Inflammatory macrophage (primary cell): ENCODE data around the gene SS18.
A peak's percentile ranks its signal among the peaks of the same experiment; 100 is the strongest.

Experiments used
- DNase-seq, 2 donors: peaks; one replicate each; pipeline ENCODE4 v3.0.0-alpha.2; 2020 to 2022

Gene SS18

DNA sequence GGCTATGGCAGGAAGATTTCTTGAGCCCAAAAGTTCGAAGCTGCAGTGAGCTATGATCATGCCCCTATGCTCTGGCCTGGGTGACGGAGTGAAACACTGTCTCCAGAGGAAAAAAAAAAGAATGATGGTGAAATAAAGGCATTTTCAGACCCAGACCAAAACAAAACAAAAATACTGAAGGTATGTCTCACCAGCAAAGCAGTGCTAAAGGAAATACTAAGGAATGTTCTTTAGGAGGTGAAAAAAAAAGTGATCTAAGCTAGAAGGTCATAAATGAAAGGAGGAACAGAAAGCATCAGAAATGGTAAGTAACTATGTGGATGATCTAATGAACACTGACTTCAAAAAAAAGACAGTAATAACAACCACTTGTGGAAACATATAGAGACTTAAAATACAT is 18.7 kb downstream of the SS18 start:
- no peak for DNase-seq

DNA sequence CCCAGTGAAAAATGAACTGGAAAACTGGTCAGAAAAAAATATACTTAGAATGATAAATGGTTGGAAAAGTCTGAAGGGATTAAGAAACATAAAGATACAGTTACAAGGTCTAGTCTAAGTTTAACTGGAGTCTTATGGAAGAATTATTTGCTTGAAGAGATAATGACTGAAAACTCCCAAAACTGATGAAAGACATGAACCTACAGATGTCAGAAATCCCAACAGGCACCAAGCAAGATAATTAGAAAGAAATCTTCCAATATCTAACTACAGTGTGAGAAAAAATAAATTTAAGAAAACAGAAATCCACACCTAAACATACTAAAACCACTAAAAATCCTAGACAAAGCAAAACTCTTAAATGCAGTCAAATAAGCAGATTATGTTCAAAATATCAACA is 19.4 kb downstream of the SS18 start:
- DNase-seq: no peak

DNA sequence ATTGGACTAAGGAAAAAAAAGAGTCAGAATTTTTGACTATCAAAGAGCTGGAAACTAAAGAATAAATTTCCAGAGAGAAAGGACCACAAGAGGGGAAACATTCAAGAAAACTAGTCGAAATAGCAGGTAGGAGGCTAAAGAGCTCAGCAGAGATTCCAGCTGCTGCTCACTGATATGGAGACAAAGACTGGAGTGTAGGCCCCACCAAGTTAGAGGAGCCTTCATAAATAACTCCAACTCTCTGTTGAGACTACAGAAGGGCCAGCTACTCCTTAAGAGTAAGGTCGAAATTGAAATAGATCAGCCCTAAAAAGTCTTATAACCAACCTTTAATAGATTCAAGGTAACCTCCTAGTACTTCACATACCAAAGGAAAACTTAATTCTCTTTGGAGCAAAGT is 31.1 kb downstream of the SS18 start:
- DNase-seq: no peak

DNA sequence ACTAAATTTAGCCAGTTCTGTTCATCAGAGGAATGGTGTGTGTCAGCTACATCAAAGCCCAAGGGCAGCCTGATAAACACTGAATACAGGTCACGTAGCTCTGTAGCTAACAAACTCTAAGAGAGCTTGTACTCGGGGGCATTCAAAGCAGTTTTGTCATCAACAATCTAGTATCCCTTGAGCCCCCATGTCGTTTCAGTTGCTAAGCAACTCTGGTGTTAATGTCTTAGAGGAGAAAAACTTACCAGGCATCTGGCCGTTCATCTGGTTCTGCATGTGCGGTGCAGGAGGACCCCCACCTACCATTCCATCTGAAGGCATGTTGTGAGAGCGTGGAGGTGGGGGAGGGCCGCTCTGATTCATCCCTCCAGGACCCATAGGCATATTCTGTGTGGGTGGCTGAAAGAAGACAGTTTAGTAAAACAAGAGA is 33.1 kb downstream of the SS18 start:
- DNase-seq: no peak

DNA sequence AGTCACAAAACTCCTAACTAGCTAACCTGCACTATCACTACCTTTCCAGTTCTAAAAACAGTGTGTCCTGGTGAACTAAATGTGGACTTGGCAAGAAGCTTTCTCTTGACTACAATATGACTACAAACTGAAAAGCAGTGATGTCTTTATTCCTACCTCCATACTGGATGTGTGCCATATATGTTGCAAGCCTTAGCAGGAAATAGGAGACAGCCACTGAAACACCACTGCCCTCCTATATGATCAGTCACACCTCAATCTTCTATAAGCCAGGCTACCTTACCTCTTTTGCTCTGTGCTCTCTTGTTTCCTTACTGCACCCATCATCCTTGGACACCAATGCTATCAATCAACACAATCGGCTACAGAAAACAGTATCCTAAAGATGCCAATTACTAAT is 34.1 kb downstream of the SS18 start:
- DNase-seq: no peak

DNA sequence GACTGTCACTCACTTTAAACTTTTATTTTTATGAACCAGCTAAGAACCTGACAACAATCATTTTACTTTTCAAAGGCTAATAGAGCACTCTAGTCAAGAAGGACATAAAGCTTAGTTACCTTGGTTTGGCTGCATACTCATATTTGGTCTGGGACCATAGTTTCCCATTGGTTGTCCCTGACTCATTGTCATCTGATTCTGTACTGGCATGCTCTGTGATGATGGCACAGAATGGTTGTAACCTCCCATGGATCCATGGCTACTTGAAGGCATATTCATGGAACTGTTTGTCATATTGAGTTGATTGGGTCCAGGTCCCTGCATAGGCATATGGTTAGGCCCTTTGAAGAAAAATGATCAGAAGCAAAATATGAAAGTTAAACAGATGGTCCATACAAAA is 37.9 kb downstream of the SS18 start:
- peak in 1 of 2 donors; percentile 9 for DNase-seq

DNA sequence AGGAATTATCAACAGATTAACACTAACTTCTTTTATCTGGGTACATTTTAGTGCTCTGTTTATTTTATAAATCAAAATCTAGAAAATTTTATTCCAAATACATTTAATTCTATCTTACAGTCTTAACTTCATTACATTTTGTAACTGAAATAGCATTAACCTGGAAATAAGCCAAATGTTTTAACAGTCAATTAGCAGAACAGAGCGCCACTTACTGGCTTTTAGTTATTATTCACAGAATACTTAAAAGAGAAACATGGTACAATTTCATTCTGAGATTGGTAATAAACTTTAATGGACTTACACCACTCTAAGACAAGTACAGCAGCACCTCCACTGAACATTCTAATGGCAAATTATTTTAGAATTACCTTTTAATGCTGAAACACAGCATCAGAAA is 38.6 kb downstream of the SS18 start:
- DNase-seq: no peak

DNA sequence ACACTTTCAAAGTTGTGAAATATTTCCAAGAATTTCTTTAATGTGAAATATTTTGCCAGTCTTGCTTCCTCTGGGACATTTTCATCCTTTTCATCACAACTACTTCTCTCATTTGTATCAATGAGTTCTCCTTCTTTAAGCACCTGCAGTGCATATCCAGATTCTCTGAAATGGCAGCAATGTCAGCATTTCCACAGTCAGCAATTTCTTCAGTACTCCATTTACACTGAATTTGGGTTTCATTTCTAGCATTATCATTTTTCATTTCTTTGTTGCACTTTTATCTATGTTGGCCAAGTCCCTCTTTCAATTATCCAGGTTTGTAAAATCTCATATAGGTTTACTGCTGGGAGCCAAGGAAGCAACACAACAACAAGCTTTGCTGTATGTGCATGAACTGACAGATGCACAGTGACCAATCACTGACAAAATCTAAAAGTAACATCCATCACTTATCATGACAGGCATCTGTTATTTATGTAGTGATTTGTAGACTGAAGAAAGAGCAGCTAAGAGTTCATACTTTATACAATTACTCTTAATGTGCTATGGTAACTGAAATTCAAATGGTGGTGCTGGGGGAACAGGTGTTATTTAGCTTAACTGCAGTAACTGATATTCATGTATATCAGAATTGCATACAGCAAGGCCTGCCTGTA is 43.9 kb downstream of the SS18 start:
- no peak for DNase-seq

DNA sequence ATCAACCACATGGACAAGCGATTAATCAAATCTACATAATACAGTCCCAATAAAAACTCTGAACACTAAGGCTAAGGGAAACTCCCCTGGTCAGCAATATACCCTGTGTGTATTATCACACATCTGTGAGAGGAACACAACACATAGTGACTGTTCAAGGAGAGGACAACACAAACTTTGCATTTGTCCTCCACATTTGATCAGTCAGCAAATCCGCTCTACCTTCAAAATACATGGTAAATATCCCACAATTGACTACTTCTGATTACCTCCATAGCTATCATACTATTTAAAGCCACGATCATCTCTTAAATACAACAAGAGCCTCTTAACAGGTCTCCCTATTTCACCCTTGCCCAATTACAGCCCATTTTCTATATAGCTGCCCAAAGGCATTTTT is 45.6 kb downstream of the SS18 start:
- DNase-seq: no peak

DNA sequence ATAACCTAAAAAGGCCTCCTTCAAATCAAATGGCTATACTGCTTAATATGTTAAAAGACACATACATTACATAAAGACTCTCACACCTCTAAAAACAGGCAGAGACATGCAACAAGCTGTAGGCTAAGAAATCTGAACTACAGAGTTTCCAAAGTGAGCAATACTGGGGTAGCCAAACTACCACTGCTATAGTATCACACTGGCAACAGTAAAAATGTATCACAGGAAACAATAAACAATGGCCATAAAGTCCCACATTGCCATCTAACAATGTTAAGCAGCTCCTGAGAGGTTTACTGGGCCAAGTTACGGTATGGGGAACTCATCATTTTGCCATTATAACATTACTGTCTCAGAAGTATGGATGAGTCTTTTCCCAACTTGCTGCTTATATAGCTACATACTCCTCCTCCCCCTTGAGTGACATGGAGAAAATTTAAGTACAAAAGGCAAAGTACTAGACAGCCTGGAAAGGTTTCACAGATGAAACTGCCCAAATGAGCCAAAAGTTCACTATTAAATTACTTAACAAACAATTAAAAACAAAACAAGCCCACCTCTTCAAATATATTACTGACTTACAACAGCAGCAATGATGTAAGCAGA is 50.3 kb downstream of the SS18 start:
- no peak for DNase-seq

DNA sequence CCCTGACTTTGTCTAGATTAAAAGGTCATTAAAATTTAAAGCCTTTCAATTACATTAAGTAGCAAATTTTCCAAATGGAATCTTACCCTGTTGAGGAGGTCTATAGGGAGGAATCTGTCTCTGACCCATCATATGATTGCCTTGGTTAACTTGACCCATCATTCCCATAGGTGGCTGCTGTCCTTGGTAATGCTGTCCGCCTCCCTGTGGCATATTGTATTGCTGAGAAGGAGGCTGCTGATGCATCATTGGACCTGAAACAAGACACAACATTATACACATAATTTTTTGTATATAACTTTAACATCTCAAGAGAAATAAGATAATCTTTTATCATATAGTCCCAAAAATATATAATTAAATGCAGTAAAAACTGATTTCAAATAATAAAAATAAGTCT is 51.2 kb downstream of the SS18 start:
- DNase-seq: no peak

DNA sequence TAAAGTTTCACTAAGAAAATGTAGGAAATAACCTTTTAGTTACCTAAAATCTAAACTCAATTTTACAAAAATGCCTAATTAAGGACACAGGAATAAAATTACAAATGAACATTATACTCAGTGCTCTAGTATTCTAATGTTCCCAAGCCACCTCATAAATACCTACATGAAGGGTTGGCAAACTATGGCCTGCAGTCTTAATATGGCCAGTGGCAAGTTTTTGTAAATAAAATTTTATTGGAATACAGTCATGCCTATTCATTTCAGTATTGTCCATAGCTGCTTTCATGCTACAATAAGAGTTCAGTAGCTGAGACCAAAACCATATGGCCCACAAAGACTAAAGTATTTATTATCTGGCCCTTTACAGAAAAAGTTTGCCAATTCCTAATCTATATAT is 53.8 kb downstream of the SS18 start:
- DNase-seq: no peak

DNA sequence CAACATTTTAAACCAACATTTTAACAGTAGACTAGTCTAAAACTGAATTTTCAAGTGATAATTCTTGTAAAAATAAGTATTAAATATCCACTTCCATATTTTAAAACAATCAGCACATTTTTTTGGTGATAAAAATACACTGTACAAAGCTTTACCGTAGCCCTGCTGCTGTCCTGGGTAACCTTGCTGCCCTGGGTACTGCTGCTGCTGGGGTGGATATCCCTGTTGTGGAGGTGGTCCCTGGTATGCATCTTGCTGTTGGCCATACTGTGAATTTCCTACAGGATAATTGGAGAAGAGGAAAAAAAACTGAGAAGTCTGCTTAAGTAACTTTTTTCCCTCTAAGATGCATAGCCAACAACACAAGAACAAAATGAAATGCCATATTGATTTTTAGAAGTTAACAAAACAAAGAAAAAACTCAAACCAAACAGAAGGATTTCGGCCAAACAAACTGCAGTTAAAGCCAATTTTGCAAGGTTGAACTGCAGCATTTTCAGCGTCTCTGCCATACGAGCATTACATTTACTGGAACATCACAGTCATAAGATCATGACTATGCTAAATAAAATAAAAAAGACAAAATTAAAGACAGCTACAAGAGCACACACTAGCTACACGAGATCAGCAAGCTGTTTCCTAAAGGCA is 55.4 kb downstream of the SS18 start:
- no peak for DNase-seq

DNA sequence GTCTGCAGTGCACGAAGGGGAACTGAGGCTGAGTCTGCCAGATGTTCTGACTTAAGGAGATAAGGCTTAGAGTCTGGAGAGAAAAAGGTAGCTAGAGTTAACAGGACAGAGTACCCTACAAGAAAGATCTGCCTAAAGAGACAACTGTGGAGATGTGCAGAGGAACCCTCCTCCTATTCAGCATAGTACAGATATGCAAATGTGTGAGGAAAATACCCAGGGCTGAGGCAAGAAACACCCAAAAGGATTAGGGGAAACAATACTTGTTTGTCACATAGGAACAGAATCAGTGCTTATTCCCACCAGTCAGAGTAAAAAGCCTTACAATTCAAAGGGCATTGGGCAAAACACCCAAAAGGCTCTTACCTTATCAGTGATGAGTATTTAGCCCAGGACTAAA is 67.8 kb downstream of the SS18 start:
- DNase-seq: no peak

DNA sequence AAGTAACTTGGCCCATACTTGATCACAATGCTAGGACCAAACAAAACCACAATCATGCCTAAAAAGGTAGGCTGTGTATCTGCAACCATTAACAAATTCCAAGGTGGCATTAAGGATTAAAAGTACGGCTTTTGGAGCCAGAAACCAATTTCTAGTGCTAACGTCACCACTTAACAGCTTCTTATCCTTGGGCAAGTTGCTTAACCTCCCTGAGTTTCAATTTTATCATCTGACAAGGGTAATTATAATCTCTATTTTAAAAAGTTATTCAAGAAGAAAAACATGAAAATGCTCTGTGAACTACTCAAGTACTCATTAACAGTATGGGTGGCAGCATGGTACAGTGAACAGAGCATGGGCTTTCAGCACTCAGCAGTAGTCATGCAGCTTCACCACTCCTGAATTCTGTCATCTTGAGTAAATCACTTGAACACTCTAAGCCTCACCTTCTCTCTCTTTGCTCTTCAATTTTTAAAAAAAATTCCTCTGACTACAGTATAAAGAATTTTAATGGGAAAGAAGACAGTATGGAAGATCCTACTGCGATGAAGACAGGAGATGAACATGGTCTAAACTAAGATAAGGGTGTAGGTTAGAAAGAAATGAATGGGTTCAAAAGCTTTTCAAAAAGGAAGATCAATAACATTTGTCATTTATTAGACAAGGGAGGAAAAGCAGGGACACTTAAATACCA is 69.2 kb downstream of the SS18 start:
- DNase-seq: no peak

DNA sequence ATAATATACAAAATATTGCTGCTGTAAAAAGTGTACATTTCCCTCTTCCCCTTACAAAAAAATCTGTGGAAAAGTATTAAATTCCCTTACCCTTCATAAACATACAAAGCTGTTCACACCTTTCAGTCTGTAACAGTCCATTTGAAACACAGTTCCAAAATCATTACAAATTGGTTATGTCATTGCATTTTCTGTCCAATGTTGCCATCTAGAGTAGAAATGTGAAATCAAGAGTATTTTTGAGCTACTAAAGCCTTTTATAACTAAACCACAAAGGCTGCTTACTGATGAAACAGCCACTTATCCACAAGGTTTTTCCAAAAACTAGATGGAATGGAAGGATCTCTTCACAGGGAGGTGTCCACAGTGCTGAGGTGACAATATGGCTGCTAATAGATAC is 72.5 kb downstream of the SS18 start:
- no peak for DNase-seq

DNA sequence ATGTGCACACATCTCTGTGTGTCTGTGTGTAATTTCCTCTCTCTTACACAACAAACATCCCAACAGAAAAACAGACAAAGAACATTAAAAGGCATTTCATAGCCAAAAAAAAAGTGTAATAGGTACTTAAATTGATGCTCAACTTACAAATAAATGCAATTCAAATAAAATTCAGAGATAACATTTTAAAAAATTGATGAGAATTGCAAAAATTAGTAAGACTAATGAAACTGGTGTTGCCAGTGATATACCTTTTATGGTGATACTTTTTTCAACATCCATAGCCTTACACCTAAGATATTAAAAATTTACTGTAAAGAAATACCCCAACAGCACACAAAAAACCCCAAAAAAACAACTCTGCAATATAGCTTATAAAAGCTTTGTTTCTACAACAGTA is 76.0 kb downstream of the SS18 start:
- DNase-seq: no peak

DNA sequence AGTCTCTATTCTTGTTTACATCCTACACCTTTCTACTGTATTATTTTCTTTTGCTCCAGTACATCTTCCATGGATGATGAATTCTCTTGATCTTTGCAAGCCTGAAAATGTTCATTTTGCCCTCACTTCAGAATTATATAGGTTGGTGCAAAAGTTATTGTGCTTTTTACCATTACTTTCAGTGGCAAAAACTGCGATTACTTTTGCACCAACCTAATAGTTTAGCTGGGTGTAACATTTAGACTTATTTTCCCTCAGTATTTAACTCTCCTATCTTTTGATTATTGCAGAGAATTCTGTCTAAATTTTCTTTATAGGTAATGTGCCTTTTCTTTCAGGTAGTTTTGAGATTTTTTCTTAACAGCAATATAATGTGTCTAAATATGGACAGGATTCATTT is 81.8 kb downstream of the SS18 start:
- DNase-seq: no peak

DNA sequence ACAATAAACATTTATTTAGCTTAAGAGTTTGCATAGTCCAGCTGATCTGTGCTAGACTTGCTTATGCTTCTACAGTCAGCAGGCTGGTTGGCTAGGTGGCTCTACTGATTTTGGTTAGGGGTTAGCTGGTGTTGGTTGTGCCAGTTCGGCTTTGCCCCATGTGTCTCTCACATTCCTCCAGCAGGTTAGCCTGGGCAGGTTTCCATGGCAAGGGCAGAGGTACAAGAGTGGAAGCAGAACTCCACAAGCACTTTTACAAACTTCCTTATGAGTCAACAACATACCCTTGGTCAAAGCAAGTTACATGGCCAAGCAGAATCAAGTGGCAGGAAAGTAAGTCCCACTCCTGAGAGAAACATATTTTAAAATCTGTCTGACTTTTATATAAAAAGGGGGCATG is 82.3 kb downstream of the SS18 start:
- DNase-seq: no peak

DNA sequence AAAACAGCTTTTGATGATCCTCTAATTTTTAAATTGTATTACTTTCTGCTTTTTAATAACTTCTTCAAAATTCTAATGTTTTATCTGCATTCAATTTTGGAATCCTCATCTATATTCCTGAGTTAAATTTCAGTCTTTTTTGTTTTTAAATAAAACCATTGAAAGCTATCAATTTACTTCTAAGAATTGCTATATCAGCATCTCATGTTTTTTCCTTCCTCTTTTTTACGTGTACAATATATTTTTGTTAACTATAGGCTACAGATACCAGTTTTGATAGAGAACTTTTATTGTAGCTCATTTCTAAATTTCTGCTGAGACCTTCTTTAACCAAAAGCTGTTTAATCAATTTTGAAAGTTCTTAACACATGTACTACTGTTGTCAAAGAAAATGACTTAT is 84.5 kb downstream of the SS18 start:
- DNase-seq: no peak

DNA sequence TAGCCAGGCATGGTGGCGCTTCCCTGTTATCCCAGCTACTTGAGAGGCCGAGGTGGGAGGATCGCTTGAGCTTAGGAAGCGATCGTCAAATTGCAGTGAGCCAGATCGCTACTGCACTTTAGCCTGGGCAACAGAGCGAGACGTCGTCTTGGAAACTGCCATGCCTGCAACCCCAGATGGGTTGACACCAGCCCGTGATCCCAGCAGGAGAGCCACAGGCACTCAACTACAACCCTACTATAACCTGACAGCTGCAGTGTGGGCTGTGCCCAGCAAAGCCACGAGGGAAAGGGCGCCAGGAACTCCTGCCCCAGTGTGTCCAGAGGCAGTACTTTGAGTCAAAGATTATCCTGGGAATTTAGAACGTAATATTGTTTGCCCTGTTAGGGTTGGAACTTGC is 85.6 kb downstream of the SS18 start:
- no peak for DNase-seq

DNA sequence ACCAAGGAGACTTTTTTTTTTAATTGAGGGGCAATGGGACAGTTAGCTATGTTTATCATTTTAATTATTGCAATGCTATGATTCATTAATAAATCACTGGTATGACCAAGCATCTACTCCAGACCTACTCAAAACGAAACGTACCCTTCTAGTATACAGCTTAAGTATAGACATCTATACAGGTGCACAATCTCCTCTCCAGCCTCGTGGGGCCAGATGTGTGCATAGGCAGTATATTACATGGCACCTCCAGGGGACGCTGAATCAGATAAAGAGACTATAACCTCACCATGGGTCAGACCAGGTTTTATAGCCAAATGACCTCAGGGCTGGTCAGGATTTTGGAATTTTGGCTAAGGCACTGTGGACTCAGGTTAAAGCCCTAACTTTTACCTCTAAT is 86.6 kb downstream of the SS18 start:
- no peak for DNase-seq

DNA sequence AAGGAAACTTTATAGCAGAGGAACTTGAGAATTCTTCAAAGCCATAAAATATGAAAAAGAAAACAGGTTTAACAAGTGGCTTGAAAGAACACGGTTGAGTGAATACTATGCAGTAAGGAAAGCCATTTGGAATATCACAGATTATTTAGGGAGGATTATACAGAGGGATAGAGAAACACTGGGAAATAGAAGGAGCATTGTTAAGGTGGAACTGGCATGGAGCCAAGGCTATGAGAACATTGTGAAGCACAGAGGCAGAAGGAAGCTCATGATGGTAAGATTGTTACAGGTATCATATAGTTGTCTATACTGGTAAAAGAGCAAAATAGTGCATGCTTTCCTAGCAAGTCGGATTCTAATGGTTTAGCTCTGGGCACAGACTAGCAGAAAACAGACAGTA is 87.1 kb downstream of the SS18 start:
- DNase-seq: no peak

DNA sequence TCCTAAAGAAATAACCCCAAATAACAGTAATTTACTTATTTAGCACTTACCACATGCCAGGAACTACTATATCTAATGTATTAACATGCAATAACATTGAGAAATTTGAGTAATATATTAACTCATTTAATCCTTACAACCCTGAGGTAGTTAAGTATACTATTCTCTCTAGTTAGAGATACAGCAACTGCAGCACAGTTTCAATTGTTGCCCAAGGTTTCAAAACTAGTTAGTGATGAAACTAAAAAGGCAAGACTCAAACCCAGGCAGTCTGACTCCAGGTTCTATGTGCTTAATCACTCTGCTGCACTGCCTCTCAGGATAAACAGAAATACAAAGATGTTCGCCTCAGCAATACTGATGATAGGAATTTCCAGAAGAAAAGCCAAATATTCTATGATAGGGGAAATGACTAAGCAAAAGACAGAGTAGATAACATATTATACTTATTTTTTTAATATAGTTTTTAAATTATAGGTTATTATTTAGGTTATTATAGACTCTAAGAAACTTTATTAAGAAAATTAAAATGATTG is 88.0 kb downstream of the SS18 start:
- DNase-seq: no peak
